ENCODE data around the gene PDGFC. TPM values are rescaled to one million over a fixed set of nuclear protein-coding genes. Genes with fewer than 3 reads are reported as not detected.

The PDGFC gene
- total RNA-seq, 1 experiment from 2014 or later: 5.3 TPM

DNA sequence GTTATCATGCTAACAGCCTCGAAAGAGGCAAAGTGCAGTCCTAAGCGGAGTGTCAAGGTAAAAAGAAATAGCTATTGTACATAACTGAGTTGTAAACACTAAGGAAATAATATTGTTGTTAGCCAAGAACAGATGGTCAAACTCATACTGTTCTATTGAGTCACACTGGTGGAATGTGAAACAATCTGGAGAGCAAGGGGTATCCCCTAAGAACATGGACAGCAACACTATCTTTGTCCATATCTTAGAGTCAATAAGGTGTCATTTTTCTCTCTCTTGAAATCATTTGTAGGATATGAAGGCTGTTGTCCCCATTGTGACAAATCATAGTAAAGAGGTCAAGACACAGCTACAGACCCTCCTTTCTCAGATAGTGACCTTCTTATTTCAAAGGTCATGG is 4.5 kb upstream of the PDGFC start:
- TF ChIP-seq NR1H2 (CRISPR knock-in tag; IDR thresholded peaks at IDR 0.05) (no peak), MYBL2 (CRISPR knock-in tag; IDR thresholded peaks at IDR 0.05) (no peak), HMGA2 (CRISPR knock-in tag; IDR thresholded peaks at IDR 0.05) (no peak), FOXK1 (CRISPR knock-in tag; IDR thresholded peaks at IDR 0.05) (no peak), KAT7 (CRISPR knock-in tag; IDR thresholded peaks at IDR 0.05; ENCODE audit: borderline replicate concordance) (no peak), ZNF263 (CRISPR knock-in tag; IDR thresholded peaks at IDR 0.05; ENCODE audit: low read depth) (no peak), EMX1 (CRISPR knock-in tag; IDR thresholded peaks at IDR 0.05) (no peak), SMAD3 (CRISPR knock-in tag; IDR thresholded peaks at IDR 0.05; ENCODE audit: borderline replicate concordance) (no peak), NFATC4 (CRISPR knock-in tag; IDR thresholded peaks at IDR 0.05) (no peak), CREM (CRISPR knock-in tag; IDR thresholded peaks at IDR 0.05) (no peak), ZNF423 (CRISPR knock-in tag; IDR thresholded peaks at IDR 0.05) (no peak), ZNF121 (CRISPR knock-in tag; IDR thresholded peaks at IDR 0.05) (no peak), GRHL2 (CRISPR knock-in tag; IDR thresholded peaks at IDR 0.05; ENCODE audit: insufficient replicate concordance, severe bottlenecking) (no peak)
- TF ChIP-seq, protein P1, sequence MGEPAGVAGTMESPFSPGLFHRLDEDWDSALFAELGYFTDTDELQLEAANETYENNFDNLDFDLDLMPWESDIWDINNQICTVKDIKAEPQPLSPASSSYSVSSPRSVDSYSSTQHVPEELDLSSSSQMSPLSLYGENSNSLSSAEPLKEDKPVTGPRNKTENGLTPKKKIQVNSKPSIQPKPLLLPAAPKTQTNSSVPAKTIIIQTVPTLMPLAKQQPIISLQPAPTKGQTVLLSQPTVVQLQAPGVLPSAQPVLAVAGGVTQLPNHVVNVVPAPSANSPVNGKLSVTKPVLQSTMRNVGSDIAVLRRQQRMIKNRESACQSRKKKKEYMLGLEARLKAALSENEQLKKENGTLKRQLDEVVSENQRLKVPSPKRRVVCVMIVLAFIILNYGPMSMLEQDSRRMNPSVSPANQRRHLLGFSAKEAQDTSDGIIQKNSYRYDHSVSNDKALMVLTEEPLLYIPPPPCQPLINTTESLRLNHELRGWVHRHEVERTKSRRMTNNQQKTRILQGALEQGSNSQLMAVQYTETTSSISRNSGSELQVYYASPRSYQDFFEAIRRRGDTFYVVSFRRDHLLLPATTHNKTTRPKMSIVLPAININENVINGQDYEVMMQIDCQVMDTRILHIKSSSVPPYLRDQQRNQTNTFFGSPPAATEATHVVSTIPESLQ (CRISPR knock-in tag; IDR thresholded peaks at IDR 0.05): no peak
- TF ChIP-seq, protein P2, sequence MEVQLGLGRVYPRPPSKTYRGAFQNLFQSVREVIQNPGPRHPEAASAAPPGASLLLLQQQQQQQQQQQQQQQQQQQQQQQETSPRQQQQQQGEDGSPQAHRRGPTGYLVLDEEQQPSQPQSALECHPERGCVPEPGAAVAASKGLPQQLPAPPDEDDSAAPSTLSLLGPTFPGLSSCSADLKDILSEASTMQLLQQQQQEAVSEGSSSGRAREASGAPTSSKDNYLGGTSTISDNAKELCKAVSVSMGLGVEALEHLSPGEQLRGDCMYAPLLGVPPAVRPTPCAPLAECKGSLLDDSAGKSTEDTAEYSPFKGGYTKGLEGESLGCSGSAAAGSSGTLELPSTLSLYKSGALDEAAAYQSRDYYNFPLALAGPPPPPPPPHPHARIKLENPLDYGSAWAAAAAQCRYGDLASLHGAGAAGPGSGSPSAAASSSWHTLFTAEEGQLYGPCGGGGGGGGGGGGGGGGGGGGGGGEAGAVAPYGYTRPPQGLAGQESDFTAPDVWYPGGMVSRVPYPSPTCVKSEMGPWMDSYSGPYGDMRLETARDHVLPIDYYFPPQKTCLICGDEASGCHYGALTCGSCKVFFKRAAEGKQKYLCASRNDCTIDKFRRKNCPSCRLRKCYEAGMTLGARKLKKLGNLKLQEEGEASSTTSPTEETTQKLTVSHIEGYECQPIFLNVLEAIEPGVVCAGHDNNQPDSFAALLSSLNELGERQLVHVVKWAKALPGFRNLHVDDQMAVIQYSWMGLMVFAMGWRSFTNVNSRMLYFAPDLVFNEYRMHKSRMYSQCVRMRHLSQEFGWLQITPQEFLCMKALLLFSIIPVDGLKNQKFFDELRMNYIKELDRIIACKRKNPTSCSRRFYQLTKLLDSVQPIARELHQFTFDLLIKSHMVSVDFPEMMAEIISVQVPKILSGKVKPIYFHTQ (CRISPR knock-in tag; IDR thresholded peaks at IDR 0.05): no peak
- TF ChIP-seq, protein P3, sequence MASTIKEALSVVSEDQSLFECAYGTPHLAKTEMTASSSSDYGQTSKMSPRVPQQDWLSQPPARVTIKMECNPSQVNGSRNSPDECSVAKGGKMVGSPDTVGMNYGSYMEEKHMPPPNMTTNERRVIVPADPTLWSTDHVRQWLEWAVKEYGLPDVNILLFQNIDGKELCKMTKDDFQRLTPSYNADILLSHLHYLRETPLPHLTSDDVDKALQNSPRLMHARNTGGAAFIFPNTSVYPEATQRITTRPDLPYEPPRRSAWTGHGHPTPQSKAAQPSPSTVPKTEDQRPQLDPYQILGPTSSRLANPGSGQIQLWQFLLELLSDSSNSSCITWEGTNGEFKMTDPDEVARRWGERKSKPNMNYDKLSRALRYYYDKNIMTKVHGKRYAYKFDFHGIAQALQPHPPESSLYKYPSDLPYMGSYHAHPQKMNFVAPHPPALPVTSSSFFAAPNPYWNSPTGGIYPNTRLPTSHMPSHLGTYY (CRISPR knock-in tag; IDR thresholded peaks at IDR 0.05): no peak
- TF ChIP-seq, protein P4, sequence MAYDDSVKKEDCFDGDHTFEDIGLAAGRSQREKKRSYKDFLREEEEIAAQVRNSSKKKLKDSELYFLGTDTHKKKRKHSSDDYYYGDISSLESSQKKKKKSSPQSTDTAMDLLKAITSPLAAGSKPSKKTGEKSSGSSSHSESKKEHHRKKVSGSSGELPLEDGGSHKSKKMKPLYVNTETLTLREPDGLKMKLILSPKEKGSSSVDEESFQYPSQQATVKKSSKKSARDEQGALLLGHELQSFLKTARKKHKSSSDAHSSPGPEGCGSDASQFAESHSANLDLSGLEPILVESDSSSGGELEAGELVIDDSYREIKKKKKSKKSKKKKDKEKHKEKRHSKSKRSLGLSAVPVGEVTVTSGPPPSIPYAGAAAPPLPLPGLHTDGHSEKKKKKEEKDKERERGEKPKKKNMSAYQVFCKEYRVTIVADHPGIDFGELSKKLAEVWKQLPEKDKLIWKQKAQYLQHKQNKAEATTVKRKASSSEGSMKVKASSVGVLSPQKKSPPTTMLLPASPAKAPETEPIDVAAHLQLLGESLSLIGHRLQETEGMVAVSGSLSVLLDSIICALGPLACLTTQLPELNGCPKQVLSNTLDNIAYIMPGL (CRISPR knock-in tag; IDR thresholded peaks at IDR 0.05): no peak
- H3K27me3 Mint-ChIP-seq (ENCODE audit: low read depth): no peaks in the 10 kb centered on the region
- ChIA-PET CTCF (no interaction called here), POLR2A (no interaction called here)
- DNase-seq (ENCODE audit: low spot score) (no peak), ATAC-seq (no peak)
- H3K27ac Mint-ChIP-seq: no peak overlapping the region
- H3K36me3 Mint-ChIP-seq: no peaks in the 10 kb centered on the region
- no peak overlapping the region for H3K4me3 Mint-ChIP-seq
- peaks cover 13% of the 10 kb centered on the region; the same call in 1 of the 2 replicates for H3K4me1 Mint-ChIP-seq
- H3K9me3 Mint-ChIP-seq: no peaks in the 10 kb centered on the region

DNA sequence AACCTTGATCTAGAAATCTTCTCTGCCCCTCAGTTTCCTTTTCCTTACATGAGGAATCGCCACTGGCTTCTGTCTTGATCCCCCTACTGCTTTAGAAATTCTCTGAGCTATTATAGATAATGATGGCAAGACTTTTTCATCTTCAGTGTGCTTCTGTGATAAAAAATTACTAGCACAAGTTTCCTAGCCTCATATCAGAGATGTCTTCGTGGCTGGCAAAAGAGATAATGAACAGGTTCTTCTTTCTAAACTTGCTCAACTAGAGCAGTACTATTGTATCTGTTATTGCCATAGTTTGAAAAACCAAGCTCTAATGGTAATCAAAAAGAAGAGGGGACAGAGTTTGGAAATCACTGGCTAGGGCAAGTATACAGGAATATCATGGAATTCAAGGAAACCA is 4.1 kb upstream of the PDGFC start:
- ChIA-PET CTCF (no interaction called here), POLR2A (no interaction called here)
- no peak for ATAC-seq
- no peak overlapping the region for H3K4me3 Mint-ChIP-seq
- H3K36me3 Mint-ChIP-seq: no peaks in the 10 kb centered on the region
- no peak for DNase-seq (ENCODE audit: low spot score)
- H3K4me1 Mint-ChIP-seq: peaks cover 13% of the 10 kb centered on the region; the same call in 1 of the 2 replicates
- H3K9me3 Mint-ChIP-seq: no peaks in the 10 kb centered on the region
- H3K27me3 Mint-ChIP-seq (ENCODE audit: low read depth): peaks cover 1% of the 10 kb centered on the region
- no peak overlapping the region for H3K27ac Mint-ChIP-seq
- TF ChIP-seq FOXK1 (CRISPR knock-in tag; IDR thresholded peaks at IDR 0.05) (no peak), KAT7 (CRISPR knock-in tag; IDR thresholded peaks at IDR 0.05; ENCODE audit: borderline replicate concordance) (no peak), ESRRA (CRISPR knock-in tag; IDR thresholded peaks at IDR 0.05; ENCODE audit: borderline replicate concordance) (no peak), IRF2 (CRISPR knock-in tag; IDR thresholded peaks at IDR 0.05; ENCODE audit: borderline replicate concordance, low read depth) (no peak), ATF1 (CRISPR knock-in tag; IDR thresholded peaks at IDR 0.05) (no peak)
- TF ChIP-seq, protein P5, sequence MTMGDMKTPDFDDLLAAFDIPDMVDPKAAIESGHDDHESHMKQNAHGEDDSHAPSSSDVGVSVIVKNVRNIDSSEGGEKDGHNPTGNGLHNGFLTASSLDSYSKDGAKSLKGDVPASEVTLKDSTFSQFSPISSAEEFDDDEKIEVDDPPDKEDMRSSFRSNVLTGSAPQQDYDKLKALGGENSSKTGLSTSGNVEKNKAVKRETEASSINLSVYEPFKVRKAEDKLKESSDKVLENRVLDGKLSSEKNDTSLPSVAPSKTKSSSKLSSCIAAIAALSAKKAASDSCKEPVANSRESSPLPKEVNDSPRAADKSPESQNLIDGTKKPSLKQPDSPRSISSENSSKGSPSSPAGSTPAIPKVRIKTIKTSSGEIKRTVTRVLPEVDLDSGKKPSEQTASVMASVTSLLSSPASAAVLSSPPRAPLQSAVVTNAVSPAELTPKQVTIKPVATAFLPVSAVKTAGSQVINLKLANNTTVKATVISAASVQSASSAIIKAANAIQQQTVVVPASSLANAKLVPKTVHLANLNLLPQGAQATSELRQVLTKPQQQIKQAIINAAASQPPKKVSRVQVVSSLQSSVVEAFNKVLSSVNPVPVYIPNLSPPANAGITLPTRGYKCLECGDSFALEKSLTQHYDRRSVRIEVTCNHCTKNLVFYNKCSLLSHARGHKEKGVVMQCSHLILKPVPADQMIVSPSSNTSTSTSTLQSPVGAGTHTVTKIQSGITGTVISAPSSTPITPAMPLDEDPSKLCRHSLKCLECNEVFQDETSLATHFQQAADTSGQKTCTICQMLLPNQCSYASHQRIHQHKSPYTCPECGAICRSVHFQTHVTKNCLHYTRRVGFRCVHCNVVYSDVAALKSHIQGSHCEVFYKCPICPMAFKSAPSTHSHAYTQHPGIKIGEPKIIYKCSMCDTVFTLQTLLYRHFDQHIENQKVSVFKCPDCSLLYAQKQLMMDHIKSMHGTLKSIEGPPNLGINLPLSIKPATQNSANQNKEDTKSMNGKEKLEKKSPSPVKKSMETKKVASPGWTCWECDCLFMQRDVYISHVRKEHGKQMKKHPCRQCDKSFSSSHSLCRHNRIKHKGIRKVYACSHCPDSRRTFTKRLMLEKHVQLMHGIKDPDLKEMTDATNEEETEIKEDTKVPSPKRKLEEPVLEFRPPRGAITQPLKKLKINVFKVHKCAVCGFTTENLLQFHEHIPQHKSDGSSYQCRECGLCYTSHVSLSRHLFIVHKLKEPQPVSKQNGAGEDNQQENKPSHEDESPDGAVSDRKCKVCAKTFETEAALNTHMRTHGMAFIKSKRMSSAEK (CRISPR knock-in tag; IDR thresholded peaks at IDR 0.05; ENCODE audit: borderline replicate concordance): no peak
- TF ChIP-seq, protein P6, sequence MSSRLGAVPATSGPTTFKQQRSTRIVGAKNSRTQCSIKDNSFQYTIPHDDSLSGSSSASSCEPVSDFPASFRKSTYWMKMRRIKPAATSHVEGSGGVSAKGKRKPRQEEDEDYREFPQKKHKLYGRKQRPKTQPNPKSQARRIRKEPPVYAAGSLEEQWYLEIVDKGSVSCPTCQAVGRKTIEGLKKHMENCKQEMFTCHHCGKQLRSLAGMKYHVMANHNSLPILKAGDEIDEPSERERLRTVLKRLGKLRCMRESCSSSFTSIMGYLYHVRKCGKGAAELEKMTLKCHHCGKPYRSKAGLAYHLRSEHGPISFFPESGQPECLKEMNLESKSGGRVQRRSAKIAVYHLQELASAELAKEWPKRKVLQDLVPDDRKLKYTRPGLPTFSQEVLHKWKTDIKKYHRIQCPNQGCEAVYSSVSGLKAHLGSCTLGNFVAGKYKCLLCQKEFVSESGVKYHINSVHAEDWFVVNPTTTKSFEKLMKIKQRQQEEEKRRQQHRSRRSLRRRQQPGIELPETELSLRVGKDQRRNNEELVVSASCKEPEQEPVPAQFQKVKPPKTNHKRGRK (CRISPR knock-in tag; IDR thresholded peaks at IDR 0.05; ENCODE audit: borderline replicate concordance): no peak

All from WTC11 (cell line).